ENCODE data around the gene IQCH.

IQCH gene

DNA sequence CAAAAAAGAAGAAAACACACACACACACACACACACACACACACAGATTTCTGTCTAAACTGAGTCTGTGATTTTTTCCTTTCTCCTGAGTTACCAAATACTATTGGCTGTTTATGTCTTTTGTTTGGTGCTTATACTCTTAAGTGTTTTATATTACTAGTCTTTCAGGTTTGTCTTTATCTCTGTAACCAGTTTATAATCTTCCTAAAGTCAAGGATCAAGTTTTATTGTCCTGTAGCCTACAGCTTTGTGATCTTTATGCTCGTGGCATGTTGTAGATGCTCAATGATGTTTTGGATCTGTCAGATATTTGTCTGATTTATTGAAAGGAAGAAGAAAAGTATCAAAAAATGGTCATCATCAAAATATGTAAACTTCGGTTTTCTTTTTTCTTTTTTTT is 292.5 kb downstream of the IQCH start:
- Histone ChIP-seq H3K4me1 (ENCODE audit: control insufficient read depth, insufficient read depth, low read length) (peaks cover 1% of the 10 kb centered on the region; the same call in 1 of the 2 replicates), H3K4me3 (ENCODE audit: low read length) (no peak overlapping the region), H3K27me3 (ENCODE audit: control insufficient read depth, insufficient read depth, low read length) (no peaks in the 10 kb centered on the region), H3K36me3 (ENCODE audit: control insufficient read depth, insufficient read depth, low read length) (no peaks in the 10 kb centered on the region), H3K27ac (ENCODE audit: low read length) (no peak overlapping the region), H3K9me3 (ENCODE audit: control insufficient read depth, insufficient read depth, low read length) (no peaks in the 10 kb centered on the region)
- DNase-seq (ENCODE audit: low read depth, low spot score) = no peak
- WGBS (ENCODE audit: insufficient coverage, insufficient read length) = no CpG with 5 or more reads among the region's 2 CpGs

GRCh38 chr15:67547836-67548235 is 293.2 kb downstream of the IQCH start:
- Histone ChIP-seq H3K4me1 (ENCODE audit: control insufficient read depth, insufficient read depth, low read length) (peaks cover 1% of the 10 kb centered on the region; the same call in 1 of the 2 replicates), H3K4me3 (ENCODE audit: low read length) (no peak overlapping the region), H3K27me3 (ENCODE audit: control insufficient read depth, insufficient read depth, low read length) (no peaks in the 10 kb centered on the region), H3K9me3 (ENCODE audit: control insufficient read depth, insufficient read depth, low read length) (no peaks in the 10 kb centered on the region), H3K36me3 (ENCODE audit: control insufficient read depth, insufficient read depth, low read length) (no peaks in the 10 kb centered on the region), H3K27ac (ENCODE audit: low read length) (no peak overlapping the region)
- no CpG with 5 or more reads among the region's 3 CpGs for WGBS (ENCODE audit: insufficient coverage, insufficient read length)
- no peak for DNase-seq (ENCODE audit: low read depth, low spot score)

DNA sequence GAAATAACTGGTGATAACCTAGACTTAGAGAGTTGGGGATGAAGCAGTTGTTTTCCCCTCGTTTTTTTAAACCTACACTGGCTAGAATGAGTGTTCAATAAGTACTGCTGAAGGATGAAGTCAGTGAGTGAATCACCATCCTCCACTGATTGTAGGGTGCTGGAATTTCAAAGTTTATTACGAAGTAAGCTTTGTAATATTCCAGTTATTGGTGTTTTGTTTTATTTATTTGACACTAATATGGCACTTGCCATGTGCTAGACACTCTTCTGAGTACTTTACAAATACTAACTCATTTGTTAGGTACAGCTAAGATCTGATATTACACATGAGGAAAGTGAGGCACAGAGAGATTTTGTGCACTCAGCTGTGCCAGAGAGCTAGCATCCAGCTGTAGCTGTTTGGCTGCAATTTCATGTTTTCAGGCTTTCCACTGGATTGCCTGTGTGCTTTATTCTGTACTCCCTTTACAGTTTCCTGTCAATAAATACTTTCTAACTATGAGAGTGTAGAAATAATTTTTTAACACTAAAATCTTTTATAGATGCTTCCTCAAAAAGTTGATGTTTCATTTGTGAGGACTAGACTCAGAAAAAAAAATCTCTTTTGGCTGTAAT is 293.8 kb downstream of the IQCH start:
- no CpG with 5 or more reads among the region's 2 CpGs for WGBS (ENCODE audit: insufficient coverage, insufficient read length)
- no peaks in the 10 kb centered on the region for H3K36me3 ChIP-seq (ENCODE audit: control insufficient read depth, insufficient read depth, low read length)
- no peak overlapping the region for H3K4me3 ChIP-seq (ENCODE audit: low read length)
- peaks cover 1% of the 10 kb centered on the region; the same call in 1 of the 2 replicates for H3K4me1 ChIP-seq (ENCODE audit: control insufficient read depth, insufficient read depth, low read length)
- DNase-seq (ENCODE audit: low read depth, low spot score) = no peak
- no peak overlapping the region for H3K27ac ChIP-seq (ENCODE audit: low read length)
- no peaks in the 10 kb centered on the region for H3K9me3 ChIP-seq (ENCODE audit: control insufficient read depth, insufficient read depth, low read length)
- no peaks in the 10 kb centered on the region for H3K27me3 ChIP-seq (ENCODE audit: control insufficient read depth, insufficient read depth, low read length)

- Histone ChIP-seq H3K36me3 (ENCODE audit: control insufficient read depth, insufficient read depth, low read length) (no peaks in the 10 kb centered on the region), H3K9me3 (ENCODE audit: control insufficient read depth, insufficient read depth, low read length) (no peaks in the 10 kb centered on the region), H3K4me3 (ENCODE audit: low read length) (no peak overlapping the region), H3K27me3 (ENCODE audit: control insufficient read depth, insufficient read depth, low read length) (no peaks in the 10 kb centered on the region), H3K4me1 (ENCODE audit: control insufficient read depth, insufficient read depth, low read length) (peaks cover 1% of the 10 kb centered on the region; the same call in 1 of the 2 replicates), H3K27ac (ENCODE audit: low read length) (no peak overlapping the region)
- WGBS (ENCODE audit: insufficient coverage, insufficient read length) = no CpG with 5 or more reads among the region's 8 CpGs
- DNase-seq (ENCODE audit: low read depth, low spot score) = peak; percentile 47
These were observed 294.5 kb downstream of the IQCH start for GRCh38 chr15:67548862-67549651.

GRCh38 chr15:67549736-67550135 is 295.1 kb downstream of the IQCH start:
- no peak overlapping the region for H3K27ac ChIP-seq (ENCODE audit: low read length)
- no peak for DNase-seq (ENCODE audit: low read depth, low spot score)
- no peak overlapping the region for H3K4me3 ChIP-seq (ENCODE audit: low read length)
- H3K4me1 ChIP-seq (ENCODE audit: control insufficient read depth, insufficient read depth, low read length) = peaks cover 1% of the 10 kb centered on the region; the same call in 1 of the 2 replicates
- H3K36me3 ChIP-seq (ENCODE audit: control insufficient read depth, insufficient read depth, low read length) = no peaks in the 10 kb centered on the region
- no peaks in the 10 kb centered on the region for H3K27me3 ChIP-seq (ENCODE audit: control insufficient read depth, insufficient read depth, low read length)
- 100% methylated on average over 1 of the region's 3 CpGs for whole genome bisulfite sequencing (ENCODE audit: insufficient coverage, insufficient read length)
- H3K9me3 ChIP-seq (ENCODE audit: control insufficient read depth, insufficient read depth, low read length) = no peaks in the 10 kb centered on the region

GRCh38 chr15:67550522-67550921 is 295.9 kb downstream of the IQCH start:
- DNase-seq (ENCODE audit: low read depth, low spot score) = no peak
- Histone ChIP-seq H3K36me3 (ENCODE audit: control insufficient read depth, insufficient read depth, low read length) (no peaks in the 10 kb centered on the region), H3K27ac (ENCODE audit: low read length) (no peak overlapping the region), H3K27me3 (ENCODE audit: control insufficient read depth, insufficient read depth, low read length) (no peaks in the 10 kb centered on the region), H3K9me3 (ENCODE audit: control insufficient read depth, insufficient read depth, low read length) (no peaks in the 10 kb centered on the region), H3K4me3 (ENCODE audit: low read length) (no peak overlapping the region), H3K4me1 (ENCODE audit: control insufficient read depth, insufficient read depth, low read length) (peaks cover 1% of the 10 kb centered on the region; the same call in 1 of the 2 replicates)
- no CpG with 5 or more reads among the region's 4 CpGs for WGBS (ENCODE audit: insufficient coverage, insufficient read length)

- no CpG with 5 or more reads among the region's 1 CpG for WGBS (ENCODE audit: insufficient coverage, insufficient read length)
- no peak overlapping the region for H3K27ac ChIP-seq (ENCODE audit: low read length)
- no peak for DNase-seq (ENCODE audit: low read depth, low spot score)
- peaks cover 1% of the 10 kb centered on the region; the same call in 1 of the 2 replicates for H3K4me1 ChIP-seq (ENCODE audit: control insufficient read depth, insufficient read depth, low read length)
- no peak overlapping the region for H3K4me3 ChIP-seq (ENCODE audit: low read length)
- H3K27me3 ChIP-seq (ENCODE audit: control insufficient read depth, insufficient read depth, low read length) = no peaks in the 10 kb centered on the region
- no peaks in the 10 kb centered on the region for H3K36me3 ChIP-seq (ENCODE audit: control insufficient read depth, insufficient read depth, low read length)
- H3K9me3 ChIP-seq (ENCODE audit: control insufficient read depth, insufficient read depth, low read length) = no peaks in the 10 kb centered on the region
These were observed 296.7 kb downstream of the IQCH start for GRCh38 chr15:67551207-67551743.

Data from iPS DF 6.9 (cell line).